SH-SY5Y (cell line): Measurements from ENCODE around the gene LTC4S.

Experiments used
- GATA2 ChIP-seq: IDR thresholded peaks from 2 replicates; pipeline ENCODE4 v1.6.1; 2011; ENCODE audit warnings: mild to moderate bottlenecking, low read depth, low read length
- GATA3 ChIP-seq: IDR thresholded peaks from 2 replicates; pipeline ENCODE4 v1.6.1; 2011; ENCODE audit warnings: low read depth, mild to moderate bottlenecking, low read length, moderate library complexity

- TF ChIP-seq GATA2 = no peak; the same call in 1 of the 2 replicates
- no peak for TF ChIP-seq GATA3
Measured at GRCh38 chr5:179759581-179760551, 33.9 kb upstream of the LTC4S start.
